HG02981 (cell line): ENCODE data around the gene ASAP3.

Experiments used
- ATAC-seq: cut with Tn5 transposase; IDR thresholded peaks from one replicate; pipeline ENCODE4 v1.9.1; 2021; ENCODE audit warnings: mild to moderate bottlenecking, moderate library complexity; ENCODE audit not compliant: unreplicated experiment

Gene ASAP3

DNA sequence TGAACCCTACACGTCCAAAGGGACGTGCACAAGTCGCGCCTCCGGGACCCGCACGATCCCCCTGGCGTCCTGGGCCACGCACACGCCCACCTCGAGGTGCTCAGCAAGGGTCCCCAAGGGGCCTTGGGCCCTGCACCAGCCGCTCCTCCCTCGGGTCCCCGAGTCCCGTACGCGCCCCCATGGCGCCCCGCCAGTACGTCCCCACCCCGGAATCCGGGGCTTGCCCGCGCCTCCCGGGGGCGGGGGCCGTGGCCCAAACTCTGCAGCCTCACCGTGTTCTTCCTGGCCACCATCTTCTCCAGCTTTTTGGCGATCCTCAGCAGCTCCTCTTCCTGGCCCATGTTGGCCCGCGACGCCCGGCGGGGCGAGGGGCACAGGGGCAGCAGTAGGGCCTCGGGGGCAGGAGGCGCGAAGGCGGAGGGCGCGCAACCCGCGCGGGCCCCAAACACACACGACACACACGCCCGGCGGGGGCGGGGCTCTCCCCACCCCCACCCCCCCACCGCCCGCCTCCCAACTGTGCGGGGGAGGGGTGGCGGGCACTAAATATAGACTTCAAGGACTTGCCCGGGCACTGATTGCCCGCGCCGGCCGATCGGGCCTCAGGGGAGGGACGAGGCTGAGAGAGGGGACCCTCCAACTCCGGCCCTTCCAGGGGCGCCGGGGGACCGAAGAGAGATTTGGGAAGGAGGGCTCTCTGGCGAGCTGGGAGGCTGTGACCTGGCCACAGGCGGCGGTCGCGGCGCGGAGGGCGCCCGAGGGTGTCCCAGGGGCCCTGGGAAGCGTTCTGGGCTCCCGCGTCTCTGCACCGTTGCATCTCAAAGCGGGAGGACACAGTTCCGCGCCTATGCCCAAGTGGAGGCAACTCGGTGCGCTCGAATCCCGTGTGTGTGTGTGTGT, 59.4 kb downstream of the ASAP3 start, which contains the start of gene TCEA3:
Gene TCEA3, minus strand, starts transcription at position 456 of the 900 bp plus-strand sequence. Its CDS starts 115 bp downstream, at position 341.
- no peak for ATAC-seq

DNA sequence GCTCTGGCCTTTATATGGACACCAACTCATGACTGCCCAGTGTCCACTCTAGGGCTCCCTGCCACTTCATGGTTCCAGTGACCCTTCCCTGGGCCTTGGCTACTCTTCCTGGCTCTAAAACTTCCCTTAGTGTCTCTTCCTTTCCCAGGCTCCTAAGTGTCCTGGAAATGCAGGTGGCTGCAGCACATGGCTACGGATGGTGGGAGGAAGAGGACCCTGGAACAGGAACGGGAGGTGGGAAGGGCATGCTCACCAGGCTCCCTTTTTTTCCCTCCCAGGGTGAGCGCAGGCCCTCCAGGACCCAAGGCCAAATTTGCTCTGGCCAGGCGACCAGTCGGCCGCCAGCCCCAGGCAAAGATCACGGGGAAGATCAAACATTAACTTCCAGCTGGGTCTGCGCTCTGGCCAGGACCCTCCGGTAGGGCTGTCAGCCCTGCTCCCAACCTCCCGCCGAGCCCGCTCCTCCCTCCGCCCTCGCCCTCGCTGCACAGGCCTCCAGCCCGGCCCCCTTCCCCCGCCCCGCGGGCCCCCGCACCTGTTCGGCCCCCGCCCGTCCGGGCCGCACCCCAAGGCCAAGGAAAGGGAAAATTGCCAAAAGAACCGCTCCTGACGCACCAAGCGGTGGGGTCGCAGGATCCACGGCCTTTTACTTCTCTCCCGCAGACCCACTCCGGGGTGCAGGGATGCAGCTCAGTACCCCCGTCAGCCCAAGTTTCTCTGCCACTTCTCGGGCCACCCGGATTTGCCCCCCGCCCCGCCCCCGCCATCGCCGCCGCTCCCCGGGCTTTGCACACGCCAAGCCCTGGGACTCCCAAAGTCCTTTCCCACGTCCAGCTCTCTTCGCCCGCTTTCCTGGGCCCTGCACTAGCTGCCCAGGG, 60.3 kb downstream of the ASAP3 start:
- ATAC-seq, result no peak

DNA sequence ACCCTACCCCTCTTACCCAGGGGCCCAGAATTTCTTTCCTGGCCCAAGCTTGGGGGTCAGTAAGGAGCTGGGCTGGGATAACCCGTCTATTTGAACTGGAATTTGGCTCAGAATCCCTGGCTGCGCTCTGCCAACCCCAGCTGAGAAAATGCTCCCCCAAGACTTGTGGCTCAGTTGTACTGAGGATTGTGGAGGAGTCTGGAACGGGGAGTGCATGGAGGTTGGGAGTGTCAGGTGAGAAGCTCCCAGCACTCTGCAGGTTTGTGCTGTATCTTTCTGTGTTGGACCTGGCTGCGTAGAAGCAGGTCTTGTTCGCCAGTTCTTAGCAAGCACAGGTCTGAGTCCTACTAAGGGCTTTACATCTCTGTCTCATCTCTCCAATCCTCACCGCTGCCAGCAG, 61.0 kb downstream of the ASAP3 start:
- ATAC-seq, result no peak

DNA sequence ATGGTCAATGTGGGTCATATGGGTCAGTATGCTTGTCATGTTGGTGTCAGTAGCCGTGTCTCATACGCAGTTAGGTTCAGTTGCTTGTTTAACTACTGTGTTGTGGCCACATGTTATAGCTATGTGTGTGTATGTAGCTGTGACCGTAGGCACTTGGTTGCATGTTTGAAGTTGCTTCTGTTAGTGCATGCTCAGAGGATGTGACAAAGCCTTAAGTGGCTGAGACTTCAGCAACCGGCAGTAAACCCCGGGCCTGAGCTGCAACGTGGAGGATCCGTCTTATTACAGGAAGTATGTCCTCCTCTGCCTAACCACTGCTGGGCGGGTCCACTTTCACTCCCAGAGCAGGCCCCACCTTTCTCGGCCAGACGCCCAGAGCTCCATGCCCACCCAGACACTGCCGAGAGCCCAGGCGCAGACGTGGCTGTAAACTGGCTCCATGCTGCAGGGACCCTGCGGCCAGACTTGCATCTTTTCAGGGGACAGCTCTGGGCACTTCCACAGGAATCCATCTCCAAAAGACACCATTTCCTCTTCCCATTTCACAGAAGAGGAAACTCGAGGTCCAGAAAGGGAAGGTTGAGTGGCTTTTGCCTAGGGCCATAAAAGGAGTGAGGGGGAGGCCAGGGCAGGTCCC, 61.6 kb downstream of the ASAP3 start:
- no peak for ATAC-seq

DNA sequence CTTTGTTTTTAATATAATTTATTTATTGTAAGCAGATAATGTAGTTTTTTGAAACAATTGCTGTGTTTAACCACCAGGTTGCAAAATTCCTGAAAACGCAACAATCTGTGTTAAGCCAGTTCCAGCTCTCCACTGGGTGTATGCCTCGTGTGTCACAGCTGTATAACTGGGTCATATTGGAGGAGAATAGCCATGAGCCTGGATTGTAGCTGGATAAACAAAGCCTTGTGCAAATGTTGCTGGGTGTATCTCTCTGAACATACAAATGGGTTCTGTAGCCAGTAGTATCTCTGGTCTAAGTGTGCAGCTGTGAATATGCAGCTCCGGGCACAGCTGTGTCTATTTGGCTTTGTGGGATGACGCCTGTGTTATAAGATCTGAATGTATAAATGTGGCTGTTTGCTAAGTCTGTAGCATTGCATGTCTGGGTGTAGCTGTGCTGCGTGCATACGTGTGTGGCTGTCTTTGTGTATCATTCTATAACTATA, 62.2 kb downstream of the ASAP3 start:
- ATAC-seq, result no peak

DNA sequence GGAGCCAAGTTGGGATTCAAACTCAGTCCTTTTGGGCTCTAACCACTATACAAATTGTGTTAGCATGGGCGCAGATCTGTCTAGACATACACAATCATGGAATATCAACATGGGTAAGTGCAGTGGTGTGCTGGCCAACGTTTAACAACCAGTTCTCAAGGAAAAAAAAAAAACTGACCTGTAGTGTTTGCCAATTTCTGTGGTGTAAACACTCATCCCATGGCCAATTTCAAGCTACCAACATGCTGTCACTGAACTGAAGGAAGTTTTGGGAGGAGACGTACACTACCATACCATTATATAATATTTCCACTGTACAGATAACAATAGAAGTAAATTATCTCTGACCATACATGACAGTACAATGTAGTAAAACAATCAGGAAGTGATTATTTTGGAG, 62.6 kb downstream of the ASAP3 start:
- ATAC-seq, result no peak

DNA sequence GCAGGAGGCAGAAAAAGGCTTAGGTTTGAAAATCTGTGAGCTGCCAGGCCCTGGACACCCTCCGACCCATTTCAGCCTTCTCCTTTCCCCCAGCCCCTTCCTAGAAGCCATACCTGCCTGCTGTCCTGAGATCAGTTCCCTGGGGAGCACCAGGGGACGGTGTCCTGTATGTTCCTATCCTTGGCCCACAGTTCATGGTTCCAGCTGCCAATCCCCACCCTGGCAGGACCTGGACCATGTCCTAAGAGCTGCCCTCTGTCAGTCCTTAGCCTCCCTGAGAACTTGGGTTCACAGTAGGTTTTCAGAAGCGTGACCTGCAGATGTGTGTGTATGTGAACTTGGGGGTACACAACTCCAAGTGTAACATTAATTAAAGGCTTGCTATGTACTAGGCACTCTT, 63.2 kb downstream of the ASAP3 start:
- no peak for ATAC-seq

DNA sequence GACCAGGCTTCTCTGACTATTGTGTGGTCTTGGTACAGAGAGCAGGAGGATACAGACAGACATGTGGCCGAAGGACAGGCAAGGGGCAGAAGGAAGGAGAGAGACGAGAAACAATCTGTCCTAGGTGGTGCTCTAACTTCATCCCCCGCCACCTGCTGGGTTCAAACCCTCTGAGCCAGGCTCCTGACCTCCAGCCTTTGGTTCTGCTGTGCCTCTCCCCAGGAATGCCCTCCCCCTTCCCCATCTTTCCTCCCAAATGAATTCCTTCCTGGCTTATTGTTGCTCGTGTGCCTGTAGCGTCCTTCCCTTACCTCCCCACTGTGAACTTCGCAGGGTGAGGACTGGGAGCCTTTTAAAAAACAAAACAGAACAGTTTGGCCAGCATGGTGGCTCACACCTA, 64.8 kb downstream of the ASAP3 start:
- ATAC-seq, result no peak

DNA sequence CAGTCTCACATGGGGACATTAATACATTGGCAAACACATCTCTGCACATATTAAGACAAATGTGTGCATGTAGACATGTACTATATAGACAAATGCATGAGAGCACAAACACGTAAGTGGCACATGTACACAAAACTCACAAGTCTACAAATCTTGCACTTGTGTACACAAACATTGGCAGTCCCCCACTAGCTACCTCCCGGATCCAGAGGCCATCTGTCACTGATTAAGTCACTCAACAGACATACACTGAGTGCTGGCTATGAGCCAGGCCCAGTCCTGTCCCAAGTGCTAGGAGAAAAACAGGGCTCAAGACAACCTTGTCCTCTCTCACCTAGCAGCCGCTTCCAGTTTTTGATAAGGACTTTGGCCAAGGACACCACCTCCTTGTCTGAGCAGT, 66.4 kb downstream of the ASAP3 start:
- ATAC-seq, result no peak

DNA sequence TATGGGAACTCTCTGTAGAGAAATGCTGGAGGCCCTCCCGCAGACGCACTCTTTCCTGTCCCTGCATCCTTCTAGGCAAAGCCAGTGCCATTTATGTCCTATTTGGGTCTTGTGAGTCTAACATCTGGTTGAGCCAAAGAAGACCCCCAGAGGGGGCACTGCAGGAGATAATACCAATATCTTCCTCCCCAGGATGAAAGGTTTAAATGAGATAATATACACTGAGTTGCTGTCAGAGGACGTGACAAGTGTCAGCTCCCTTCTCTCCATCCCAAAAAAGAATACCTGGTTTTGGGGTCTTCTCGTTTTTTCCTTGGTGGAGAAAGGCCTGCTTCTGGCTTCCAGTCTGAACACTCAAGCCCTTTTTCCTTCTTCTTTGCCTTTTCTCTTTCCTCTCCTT, 67.0 kb downstream of the ASAP3 start:
- ATAC-seq, result no peak

DNA sequence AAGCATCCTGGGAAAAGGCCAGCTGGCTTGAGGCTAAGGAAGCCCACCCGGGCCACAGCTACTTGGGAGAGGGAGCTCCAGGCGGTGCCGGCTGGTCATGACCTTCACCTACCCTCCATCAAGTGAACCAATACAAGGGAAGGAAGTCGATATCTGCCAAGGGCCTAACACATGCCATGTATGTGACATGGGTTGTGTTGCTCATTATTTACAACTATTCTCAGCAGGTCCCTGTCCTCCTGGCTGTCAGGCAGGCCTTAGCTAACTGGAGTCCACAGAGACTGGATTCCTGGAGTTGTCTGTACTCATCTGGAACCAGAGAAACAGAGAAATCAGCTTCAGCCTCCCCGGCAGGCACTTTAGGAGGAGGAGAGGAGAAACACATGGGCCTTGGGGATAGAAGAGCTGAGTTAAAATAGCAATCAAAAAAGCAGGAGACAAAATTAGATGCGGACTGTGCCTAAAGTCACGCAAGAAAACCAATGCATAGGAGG, 75.1 kb downstream of the ASAP3 start:
- ATAC-seq, result no peak

DNA sequence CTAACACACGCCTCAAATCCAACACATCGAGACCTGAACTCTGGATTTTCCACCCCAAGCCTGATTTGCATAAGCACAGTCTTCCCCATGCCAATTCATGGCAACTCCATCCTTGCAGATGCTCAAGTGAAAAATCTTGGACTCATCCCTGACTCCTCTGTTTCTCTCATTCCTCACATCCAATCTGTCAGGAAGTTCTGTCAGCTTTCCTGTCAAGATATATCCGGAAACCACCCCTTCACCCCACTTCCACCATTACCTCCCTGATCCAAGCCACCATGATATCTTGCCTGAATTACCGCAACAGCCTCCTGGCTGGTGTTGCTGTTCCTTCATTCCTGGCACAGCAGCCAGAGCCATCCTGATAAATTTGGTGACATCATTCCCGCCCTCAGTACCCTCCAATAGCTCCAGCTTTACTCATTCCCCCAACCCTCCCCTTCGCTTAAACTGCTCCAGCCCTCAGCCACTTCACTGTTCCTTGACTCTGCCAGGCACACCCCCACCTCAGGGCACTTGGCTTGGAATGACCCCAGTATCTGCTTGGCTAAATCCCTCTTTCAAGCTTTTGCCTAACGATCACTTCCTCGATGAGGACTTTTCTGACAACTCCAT, 76.9 kb downstream of the ASAP3 start:
- ATAC-seq, result no peak

DNA sequence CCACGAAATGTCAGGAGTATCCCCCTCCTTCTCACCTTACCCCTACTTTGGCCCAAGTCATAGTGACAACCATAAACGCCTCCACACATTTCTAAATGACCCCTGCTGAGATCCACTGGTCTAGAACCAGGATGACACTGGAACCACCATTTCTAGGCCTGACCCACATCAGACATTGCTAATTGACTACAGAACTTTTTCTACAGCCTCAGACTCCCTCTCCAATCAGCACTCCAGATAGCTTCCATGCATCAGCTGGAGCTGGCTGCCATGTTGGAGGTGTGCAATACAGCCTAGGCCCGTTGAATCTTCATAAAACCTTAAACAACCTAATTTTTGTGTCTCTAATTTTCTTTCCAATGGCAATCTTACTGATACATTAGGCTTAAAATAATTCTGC, 78.0 kb downstream of the ASAP3 start:
- no peak for ATAC-seq

DNA sequence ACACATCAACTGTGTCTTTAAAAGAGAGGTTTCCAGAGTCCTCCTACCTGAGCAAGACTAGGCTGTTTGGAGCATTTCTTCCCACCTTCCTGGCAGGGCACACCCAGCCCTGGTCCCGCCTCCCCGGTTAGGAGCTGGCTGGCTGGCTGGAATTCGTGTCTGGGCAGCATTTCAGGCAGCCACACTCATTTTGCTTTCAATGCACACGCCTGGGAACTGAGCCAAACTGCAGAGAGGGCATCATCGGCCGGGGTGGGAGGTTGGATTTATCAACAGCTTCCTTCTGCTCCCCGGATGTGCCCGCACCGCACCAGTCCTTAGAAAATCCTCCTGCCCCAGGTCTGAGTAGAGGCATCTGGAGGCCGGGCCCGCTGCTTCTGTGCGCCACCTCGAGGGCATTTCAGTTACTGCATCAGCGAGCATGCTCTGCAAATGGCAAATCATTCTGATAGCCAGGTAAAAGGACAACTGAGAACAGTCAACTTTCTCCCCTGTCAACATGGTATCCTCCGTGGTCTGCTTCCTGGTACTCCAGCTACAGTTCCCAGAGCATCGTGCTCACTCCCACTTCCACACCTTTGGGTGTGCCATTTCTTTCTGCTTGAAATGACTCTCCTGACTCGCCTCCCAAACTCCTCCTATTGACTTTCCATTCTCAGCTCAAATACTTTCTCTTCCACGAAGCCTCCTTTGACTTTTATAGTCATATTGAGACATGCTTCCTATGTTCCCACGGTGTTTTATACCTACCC, 80.1 kb downstream of the ASAP3 start:
- no peak for ATAC-seq

DNA sequence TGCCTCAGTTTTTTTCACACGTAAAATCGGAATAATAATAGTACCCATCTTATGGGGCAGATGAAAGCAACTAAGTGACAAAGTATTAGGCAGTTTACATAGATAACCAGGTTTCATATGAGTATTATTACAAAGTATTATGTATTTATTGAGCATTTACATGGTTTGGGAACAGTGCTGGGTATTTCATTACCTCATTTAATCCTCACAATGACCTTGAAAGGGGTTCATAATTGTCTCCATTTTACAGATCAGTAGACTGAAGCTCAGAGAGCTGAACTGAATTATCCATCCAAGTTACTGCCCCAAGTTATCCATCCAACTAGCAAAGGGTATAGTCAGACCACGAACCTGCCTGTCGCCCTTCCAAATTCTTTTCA, 80.6 kb downstream of the ASAP3 start:
- ATAC-seq, result no peak

DNA sequence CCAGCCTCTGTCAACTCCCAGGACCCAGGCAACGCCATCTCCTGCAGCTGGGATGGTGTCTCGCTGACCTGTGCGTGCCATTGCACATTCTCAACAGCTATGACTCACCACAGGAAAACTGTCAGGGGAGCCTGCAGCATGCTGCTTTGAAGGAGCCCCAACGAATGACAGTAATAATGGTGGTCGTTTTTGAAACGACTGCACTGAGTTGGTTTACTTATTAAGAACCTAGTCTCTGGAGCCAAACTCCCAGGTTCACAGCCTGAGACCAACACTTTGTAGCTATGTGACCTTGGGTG, 81.0 kb downstream of the ASAP3 start:
- ATAC-seq, result no peak

DNA sequence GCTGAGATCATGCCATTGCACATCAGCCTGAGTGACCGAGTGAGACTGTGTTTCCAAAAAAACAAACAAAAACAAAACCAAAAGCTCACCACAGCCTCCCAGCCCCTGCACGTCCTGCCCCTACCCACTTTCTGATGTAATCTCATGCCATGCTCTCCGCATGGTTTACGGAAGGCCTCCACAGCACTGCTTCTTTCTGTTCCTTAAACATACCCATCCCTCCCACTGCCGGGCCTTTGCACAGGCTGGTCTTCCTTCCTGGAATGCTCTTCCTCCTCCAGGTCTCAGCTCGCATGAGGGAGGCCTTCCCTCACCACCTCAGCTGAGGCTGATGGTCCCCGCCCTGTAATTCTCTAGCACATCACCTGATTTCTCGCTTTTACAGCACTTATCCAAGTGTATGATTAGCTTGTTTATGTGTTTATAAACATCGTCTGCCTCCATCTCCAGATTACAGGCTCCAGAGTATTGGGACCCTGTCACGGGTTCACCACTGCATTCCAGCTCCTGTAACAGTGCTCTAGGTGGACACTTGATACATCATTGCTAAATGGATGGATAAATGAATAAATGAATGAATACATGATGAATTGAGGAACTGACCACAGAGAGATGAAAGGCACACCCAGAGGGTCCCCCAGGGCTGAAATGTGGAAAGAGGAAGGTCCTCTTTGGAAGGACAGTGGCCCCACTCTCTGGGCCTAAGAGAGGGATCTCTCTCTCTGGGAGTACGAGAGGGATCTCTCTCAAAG, 81.5 kb downstream of the ASAP3 start:
- no peak for ATAC-seq

DNA sequence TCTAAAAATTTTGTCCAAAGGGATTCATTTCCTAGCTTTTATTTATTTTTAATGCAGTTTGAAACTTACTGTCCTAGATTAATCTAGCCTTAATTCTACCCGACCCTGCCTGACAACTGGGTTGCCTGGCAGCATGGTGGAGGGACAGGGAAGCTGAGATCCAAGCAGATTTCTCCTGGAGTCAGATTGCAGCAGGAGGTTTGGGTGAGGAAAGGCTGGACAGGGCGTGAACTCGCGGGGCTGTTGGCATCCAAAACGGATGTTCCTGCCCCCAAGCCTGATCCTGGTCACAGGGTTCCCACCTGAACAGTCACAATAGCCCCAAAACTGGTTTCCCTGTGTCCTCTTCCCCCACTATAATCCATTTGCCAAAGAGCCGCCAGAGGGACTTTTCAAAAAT, 82.7 kb downstream of the ASAP3 start:
- ATAC-seq, result no peak

DNA sequence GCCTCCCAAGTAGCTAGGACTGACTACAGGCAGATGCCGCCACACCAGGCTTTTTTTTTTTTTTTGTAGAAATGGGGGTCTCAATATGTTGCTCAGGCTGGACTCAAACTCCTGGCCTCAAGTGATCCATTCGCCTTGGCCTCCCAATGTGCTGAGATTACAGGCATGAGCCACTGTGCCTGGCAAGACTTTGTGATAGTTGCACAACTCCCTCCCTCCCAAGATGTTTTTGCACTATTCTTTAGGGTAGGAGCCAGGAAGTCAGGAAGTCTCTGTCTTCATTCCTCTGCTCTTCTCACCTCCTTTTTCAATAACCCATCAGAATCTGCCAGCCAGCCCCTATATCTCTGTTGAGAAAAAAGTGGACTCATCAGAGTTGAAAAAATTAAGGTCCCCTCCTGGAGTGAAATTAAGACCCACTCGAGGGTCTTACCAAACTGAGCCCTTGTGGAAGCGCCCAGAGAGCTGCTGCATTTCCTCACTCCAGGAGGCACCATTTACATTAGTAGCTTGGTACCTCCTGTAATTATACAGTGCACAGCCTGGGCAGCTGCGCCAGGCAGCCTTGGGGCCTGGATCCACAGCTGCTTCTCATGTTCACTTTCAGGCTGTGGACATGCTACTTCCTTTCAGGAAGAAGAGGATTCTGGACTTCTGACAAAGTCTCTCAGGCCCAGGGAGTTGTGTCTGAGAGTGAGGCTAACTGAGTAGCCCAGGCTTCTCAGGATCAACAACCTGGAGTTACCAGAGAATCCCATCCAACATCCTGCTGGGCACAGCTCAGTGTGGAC, 83.5 kb downstream of the ASAP3 start:
- no peak for ATAC-seq
